WTC11 (cell line): ENCODE data around the gene APOBEC2. TPM values are rescaled to one million over a fixed set of nuclear protein-coding genes. Genes with fewer than 3 reads are reported as not detected.

Source experiments
- FOXJ3 ChIP-seq: sonication (generic); formaldehyde crosslinking; IDR thresholded peaks from 2 replicates; pipeline ENCODE4 v1.9.0; 2021; ENCODE audit warnings: missing genetic modification reagents, mild to moderate bottlenecking, borderline replicate concordance
- FOXP1 ChIP-seq: sonication (generic); formaldehyde crosslinking; IDR thresholded peaks from 2 replicates; pipeline ENCODE4 v1.8.0; 2022; ENCODE audit warnings: missing genetic modification reagents, mild to moderate bottlenecking, moderate library complexity, borderline replicate concordance
- GRHL2 ChIP-seq: fragments of 250-450 bp; sonication (Bioruptor Pico); IDR thresholded peaks from 2 replicates; pipeline ENCODE4 v1.8.0; 2022; ENCODE audit warnings: mild to moderate bottlenecking, moderate library complexity; ENCODE audit not compliant: insufficient replicate concordance, severe bottlenecking
- HMGA2 ChIP-seq: fragments of 250-450 bp; sonication (Bioruptor Pico); IDR thresholded peaks from 2 replicates; pipeline ENCODE4 v1.4.0; 2021; ENCODE audit warnings: mild to moderate bottlenecking, moderate library complexity
- NFE2L1 ChIP-seq: sonication (generic); formaldehyde crosslinking; IDR thresholded peaks from 2 replicates; pipeline ENCODE4 v1.8.1; 2023; ENCODE audit warnings: missing genetic modification reagents
- NR3C1 ChIP-seq: sonication (generic); formaldehyde crosslinking; conservative IDR thresholded peaks from 2 replicates; pipeline ENCODE4 v1.8.1; 2023; ENCODE audit warnings: low read depth, mild to moderate bottlenecking, missing genetic modification reagents
- RELA ChIP-seq: sonication (generic); formaldehyde crosslinking; IDR thresholded peaks from 2 replicates; pipeline ENCODE4 v1.8.1; 2022; ENCODE audit warnings: missing genetic modification reagents, mild to moderate bottlenecking, borderline replicate concordance
- SMAD3 ChIP-seq: sonication (generic); formaldehyde crosslinking; IDR thresholded peaks from 2 replicates; pipeline ENCODE4 v1.8.0; 2022; ENCODE audit warnings: missing genetic modification reagents, mild to moderate bottlenecking, borderline replicate concordance
- TEAD4 ChIP-seq: sonication (generic); formaldehyde crosslinking; IDR thresholded peaks from 2 replicates; pipeline ENCODE4 v1.8.0; 2022; ENCODE audit warnings: mild to moderate bottlenecking, missing genetic modification reagents
- ZNF263 ChIP-seq: sonication (generic); formaldehyde crosslinking; IDR thresholded peaks from 2 replicates; pipeline ENCODE4 v1.8.1; 2022; ENCODE audit warnings: low read depth, mild to moderate bottlenecking, moderate library complexity, missing genetic modification reagents
- ZNF396 ChIP-seq: fragments of 250-450 bp; sonication (Bioruptor Pico); IDR thresholded peaks from 2 replicates; pipeline ENCODE4 v1.8.0; 2021; ENCODE audit warnings: mild to moderate bottlenecking, moderate library complexity, borderline replicate concordance
- ZNF423 ChIP-seq: fragments of 250-450 bp; sonication (Bioruptor Pico); IDR thresholded peaks from 2 replicates; pipeline ENCODE4 v2.1.2; 2022; ENCODE audit warnings: mild to moderate bottlenecking, moderate library complexity
- total RNA-seq: library from RNA; stranded (reverse); gene quantifications from 3 replicates; pipeline ENCODE4 v1.2.3, GENCODE V29; 2021
- TF ChIP-seq, protein P1 (sequence below): fragments of 250-450 bp; sonication (Bioruptor Pico); IDR thresholded peaks from 2 replicates; pipeline ENCODE4 v1.9.0; 2021; ENCODE audit warnings: moderate library complexity, mild to moderate bottlenecking, inconsistent platforms, borderline replicate concordance
- TF ChIP-seq, protein P2 (sequence below): sonication (generic); formaldehyde crosslinking; IDR thresholded peaks from 2 replicates; pipeline ENCODE4 v1.8.1; 2023; ENCODE audit warnings: mild to moderate bottlenecking, missing genetic modification reagents, borderline replicate concordance
- TF ChIP-seq, protein P3 (sequence below): sonication (generic); formaldehyde crosslinking; IDR thresholded peaks from 2 replicates; pipeline ENCODE4 v1.8.0; 2023; ENCODE audit warnings: mild to moderate bottlenecking, missing genetic modification reagents
- TF ChIP-seq, protein P4 (sequence below): sonication (generic); formaldehyde crosslinking; IDR thresholded peaks from 2 replicates; pipeline ENCODE4 v1.8.1; 2022; ENCODE audit warnings: mild to moderate bottlenecking, moderate library complexity, missing genetic modification reagents
- TF ChIP-seq, protein P5 (sequence below): sonication (generic); formaldehyde crosslinking; IDR thresholded peaks from 2 replicates; pipeline ENCODE4 v1.8.1; 2022; ENCODE audit warnings: low read depth, missing genetic modification reagents, borderline replicate concordance
- TF ChIP-seq, protein P6 (sequence below): sonication (generic); formaldehyde crosslinking; IDR thresholded peaks from 2 replicates; pipeline ENCODE4 v1.8.1; 2023; ENCODE audit warnings: mild to moderate bottlenecking, missing genetic modification reagents
- TF ChIP-seq, protein P7 (sequence below): fragments of 250-450 bp; sonication (Bioruptor Pico); IDR thresholded peaks from 2 replicates; pipeline ENCODE4 v1.9.0; 2021; ENCODE audit warnings: mild to moderate bottlenecking
- TF ChIP-seq, protein P8 (sequence below): fragments of 250-450 bp; sonication (Bioruptor Pico); IDR thresholded peaks from 2 replicates; pipeline ENCODE4 v2.1.2; 2022; ENCODE audit warnings: mild to moderate bottlenecking, moderate library complexity
- TF ChIP-seq, protein P9 (sequence below): fragments of 250-450 bp; sonication (Bioruptor Pico); IDR thresholded peaks from 2 replicates; pipeline ENCODE4 v1.8.0; 2021; ENCODE audit warnings: mild to moderate bottlenecking
- TF ChIP-seq, protein P10 (sequence below): sonication (generic); formaldehyde crosslinking; IDR thresholded peaks from 2 replicates; pipeline ENCODE4 v1.8.1; 2022; ENCODE audit warnings: missing genetic modification reagents, borderline replicate concordance

APOBEC2 gene
- total RNA-seq, 1 experiment from 2014 or later: not detected

DNA sequence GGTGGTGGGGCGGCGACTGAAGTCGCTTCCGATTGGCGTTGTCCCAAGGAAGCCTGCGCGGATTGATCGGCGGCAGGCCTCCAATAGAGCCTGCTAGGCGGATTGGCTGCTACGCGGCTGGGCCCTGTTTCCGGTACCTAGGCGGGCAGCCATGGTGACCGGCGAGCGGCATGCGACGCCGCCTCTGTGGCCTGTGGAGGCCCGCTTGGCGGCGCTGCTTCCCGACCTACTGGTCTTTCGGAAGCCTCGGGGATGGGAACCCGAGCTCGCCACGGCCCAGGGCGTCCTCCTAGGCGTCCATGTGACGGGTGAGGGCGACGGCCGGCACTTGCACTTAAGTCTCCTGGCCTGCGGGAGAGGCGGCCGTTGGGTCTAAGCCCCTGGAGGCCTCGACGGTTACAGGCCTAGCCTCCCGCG lies 47.9 kb downstream of the APOBEC2 start (continued):
- TF ChIP-seq, protein P1, sequence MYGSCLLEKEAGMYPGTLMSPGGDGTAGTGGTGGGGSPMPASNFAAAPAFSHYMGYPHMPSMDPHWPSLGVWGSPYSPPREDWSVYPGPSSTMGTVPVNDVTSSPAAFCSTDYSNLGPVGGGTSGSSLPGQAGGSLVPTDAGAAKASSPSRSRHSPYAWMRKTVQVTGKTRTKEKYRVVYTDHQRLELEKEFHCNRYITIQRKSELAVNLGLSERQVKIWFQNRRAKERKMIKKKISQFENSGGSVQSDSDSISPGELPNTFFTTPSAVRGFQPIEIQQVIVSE (CRISPR knock-in tag): no peak
- TF ChIP-seq TEAD4 (CRISPR knock-in tag) (no peak), GRHL2 (CRISPR knock-in tag) (no peak), NFE2L1 (CRISPR knock-in tag) (no peak; the same call in 1 of the 2 replicates), ZNF396 (CRISPR knock-in tag) (no peak), SMAD3 (CRISPR knock-in tag) (no peak), NR3C1 (CRISPR knock-in tag) (0 out of 2 replicates have a peak, but pooled peaks have one; percentile 15), RELA (CRISPR knock-in tag) (peak; percentile 71; the same call in 1 of the 2 replicates), FOXP1 (peak; percentile 81; the same call in 1 of the 2 replicates), ZNF263 (CRISPR knock-in tag) (no peak), FOXJ3 (CRISPR knock-in tag) (no peak), HMGA2 (no peak), ZNF423 (no peak)
- TF ChIP-seq, protein P2, sequence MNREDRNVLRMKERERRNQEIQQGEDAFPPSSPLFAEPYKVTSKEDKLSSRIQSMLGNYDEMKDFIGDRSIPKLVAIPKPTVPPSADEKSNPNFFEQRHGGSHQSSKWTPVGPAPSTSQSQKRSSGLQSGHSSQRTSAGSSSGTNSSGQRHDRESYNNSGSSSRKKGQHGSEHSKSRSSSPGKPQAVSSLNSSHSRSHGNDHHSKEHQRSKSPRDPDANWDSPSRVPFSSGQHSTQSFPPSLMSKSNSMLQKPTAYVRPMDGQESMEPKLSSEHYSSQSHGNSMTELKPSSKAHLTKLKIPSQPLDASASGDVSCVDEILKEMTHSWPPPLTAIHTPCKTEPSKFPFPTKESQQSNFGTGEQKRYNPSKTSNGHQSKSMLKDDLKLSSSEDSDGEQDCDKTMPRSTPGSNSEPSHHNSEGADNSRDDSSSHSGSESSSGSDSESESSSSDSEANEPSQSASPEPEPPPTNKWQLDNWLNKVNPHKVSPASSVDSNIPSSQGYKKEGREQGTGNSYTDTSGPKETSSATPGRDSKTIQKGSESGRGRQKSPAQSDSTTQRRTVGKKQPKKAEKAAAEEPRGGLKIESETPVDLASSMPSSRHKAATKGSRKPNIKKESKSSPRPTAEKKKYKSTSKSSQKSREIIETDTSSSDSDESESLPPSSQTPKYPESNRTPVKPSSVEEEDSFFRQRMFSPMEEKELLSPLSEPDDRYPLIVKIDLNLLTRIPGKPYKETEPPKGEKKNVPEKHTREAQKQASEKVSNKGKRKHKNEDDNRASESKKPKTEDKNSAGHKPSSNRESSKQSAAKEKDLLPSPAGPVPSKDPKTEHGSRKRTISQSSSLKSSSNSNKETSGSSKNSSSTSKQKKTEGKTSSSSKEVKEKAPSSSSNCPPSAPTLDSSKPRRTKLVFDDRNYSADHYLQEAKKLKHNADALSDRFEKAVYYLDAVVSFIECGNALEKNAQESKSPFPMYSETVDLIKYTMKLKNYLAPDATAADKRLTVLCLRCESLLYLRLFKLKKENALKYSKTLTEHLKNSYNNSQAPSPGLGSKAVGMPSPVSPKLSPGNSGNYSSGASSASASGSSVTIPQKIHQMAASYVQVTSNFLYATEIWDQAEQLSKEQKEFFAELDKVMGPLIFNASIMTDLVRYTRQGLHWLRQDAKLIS (CRISPR knock-in tag): no peak
- TF ChIP-seq, protein P3, sequence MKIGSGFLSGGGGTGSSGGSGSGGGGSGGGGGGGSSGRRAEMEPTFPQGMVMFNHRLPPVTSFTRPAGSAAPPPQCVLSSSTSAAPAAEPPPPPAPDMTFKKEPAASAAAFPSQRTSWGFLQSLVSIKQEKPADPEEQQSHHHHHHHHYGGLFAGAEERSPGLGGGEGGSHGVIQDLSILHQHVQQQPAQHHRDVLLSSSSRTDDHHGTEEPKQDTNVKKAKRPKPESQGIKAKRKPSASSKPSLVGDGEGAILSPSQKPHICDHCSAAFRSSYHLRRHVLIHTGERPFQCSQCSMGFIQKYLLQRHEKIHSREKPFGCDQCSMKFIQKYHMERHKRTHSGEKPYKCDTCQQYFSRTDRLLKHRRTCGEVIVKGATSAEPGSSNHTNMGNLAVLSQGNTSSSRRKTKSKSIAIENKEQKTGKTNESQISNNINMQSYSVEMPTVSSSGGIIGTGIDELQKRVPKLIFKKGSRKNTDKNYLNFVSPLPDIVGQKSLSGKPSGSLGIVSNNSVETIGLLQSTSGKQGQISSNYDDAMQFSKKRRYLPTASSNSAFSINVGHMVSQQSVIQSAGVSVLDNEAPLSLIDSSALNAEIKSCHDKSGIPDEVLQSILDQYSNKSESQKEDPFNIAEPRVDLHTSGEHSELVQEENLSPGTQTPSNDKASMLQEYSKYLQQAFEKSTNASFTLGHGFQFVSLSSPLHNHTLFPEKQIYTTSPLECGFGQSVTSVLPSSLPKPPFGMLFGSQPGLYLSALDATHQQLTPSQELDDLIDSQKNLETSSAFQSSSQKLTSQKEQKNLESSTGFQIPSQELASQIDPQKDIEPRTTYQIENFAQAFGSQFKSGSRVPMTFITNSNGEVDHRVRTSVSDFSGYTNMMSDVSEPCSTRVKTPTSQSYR: no peak
- TF ChIP-seq, protein P4, sequence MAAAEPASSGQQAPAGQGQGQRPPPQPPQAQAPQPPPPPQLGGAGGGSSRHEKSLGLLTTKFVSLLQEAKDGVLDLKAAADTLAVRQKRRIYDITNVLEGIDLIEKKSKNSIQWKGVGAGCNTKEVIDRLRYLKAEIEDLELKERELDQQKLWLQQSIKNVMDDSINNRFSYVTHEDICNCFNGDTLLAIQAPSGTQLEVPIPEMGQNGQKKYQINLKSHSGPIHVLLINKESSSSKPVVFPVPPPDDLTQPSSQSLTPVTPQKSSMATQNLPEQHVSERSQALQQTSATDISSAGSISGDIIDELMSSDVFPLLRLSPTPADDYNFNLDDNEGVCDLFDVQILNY (CRISPR knock-in tag): no peak
- TF ChIP-seq, protein P5, sequence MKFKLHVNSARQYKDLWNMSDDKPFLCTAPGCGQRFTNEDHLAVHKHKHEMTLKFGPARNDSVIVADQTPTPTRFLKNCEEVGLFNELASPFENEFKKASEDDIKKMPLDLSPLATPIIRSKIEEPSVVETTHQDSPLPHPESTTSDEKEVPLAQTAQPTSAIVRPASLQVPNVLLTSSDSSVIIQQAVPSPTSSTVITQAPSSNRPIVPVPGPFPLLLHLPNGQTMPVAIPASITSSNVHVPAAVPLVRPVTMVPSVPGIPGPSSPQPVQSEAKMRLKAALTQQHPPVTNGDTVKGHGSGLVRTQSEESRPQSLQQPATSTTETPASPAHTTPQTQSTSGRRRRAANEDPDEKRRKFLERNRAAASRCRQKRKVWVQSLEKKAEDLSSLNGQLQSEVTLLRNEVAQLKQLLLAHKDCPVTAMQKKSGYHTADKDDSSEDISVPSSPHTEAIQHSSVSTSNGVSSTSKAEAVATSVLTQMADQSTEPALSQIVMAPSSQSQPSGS (CRISPR knock-in tag): no peak
- TF ChIP-seq, protein P6, sequence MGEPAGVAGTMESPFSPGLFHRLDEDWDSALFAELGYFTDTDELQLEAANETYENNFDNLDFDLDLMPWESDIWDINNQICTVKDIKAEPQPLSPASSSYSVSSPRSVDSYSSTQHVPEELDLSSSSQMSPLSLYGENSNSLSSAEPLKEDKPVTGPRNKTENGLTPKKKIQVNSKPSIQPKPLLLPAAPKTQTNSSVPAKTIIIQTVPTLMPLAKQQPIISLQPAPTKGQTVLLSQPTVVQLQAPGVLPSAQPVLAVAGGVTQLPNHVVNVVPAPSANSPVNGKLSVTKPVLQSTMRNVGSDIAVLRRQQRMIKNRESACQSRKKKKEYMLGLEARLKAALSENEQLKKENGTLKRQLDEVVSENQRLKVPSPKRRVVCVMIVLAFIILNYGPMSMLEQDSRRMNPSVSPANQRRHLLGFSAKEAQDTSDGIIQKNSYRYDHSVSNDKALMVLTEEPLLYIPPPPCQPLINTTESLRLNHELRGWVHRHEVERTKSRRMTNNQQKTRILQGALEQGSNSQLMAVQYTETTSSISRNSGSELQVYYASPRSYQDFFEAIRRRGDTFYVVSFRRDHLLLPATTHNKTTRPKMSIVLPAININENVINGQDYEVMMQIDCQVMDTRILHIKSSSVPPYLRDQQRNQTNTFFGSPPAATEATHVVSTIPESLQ (CRISPR knock-in tag): no peak
- TF ChIP-seq, protein P7, sequence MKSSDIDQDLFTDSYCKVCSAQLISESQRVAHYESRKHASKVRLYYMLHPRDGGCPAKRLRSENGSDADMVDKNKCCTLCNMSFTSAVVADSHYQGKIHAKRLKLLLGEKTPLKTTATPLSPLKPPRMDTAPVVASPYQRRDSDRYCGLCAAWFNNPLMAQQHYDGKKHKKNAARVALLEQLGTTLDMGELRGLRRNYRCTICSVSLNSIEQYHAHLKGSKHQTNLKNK (CRISPR knock-in tag): no peak
- TF ChIP-seq, protein P8, sequence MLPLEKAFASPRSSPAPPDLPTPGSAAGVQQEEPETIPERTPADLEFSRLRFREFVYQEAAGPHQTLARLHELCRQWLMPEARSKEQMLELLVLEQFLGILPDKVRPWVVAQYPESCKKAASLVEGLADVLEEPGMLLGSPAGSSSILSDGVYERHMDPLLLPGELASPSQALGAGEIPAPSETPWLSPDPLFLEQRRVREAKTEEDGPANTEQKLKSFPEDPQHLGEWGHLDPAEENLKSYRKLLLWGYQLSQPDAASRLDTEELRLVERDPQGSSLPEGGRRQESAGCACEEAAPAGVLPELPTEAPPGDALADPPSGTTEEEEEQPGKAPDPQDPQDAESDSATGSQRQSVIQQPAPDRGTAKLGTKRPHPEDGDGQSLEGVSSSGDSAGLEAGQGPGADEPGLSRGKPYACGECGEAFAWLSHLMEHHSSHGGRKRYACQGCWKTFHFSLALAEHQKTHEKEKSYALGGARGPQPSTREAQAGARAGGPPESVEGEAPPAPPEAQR (CRISPR knock-in tag): no peak
- TF ChIP-seq, protein P9, sequence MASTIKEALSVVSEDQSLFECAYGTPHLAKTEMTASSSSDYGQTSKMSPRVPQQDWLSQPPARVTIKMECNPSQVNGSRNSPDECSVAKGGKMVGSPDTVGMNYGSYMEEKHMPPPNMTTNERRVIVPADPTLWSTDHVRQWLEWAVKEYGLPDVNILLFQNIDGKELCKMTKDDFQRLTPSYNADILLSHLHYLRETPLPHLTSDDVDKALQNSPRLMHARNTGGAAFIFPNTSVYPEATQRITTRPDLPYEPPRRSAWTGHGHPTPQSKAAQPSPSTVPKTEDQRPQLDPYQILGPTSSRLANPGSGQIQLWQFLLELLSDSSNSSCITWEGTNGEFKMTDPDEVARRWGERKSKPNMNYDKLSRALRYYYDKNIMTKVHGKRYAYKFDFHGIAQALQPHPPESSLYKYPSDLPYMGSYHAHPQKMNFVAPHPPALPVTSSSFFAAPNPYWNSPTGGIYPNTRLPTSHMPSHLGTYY (CRISPR knock-in tag): no peak
- TF ChIP-seq, protein P10, sequence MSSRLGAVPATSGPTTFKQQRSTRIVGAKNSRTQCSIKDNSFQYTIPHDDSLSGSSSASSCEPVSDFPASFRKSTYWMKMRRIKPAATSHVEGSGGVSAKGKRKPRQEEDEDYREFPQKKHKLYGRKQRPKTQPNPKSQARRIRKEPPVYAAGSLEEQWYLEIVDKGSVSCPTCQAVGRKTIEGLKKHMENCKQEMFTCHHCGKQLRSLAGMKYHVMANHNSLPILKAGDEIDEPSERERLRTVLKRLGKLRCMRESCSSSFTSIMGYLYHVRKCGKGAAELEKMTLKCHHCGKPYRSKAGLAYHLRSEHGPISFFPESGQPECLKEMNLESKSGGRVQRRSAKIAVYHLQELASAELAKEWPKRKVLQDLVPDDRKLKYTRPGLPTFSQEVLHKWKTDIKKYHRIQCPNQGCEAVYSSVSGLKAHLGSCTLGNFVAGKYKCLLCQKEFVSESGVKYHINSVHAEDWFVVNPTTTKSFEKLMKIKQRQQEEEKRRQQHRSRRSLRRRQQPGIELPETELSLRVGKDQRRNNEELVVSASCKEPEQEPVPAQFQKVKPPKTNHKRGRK (CRISPR knock-in tag): no peak
